Measurements from ENCODE around the gene ZNF821.

- TF ChIP-seq NFYA (IDR thresholded peaks at IDR 0.05; ENCODE audit: borderline replicate concordance, low read depth, low read length) (no peak), CHD1 (IDR thresholded peaks at IDR 0.05; ENCODE audit: low read depth, low read length) (no peak), GATAD2B (conservative IDR thresholded peaks at IDR 0.05; ENCODE audit: low read depth) (no peak)
These were observed 43.9 kb downstream of the ZNF821 start for GRCh38 chr16:71840052-71840451.

Measured in GM12878 (cell line).